GM12878 (cell line): ENCODE data around the gene HMOX1. TPM values are rescaled to one million over a fixed set of nuclear protein-coding genes. Genes with fewer than 3 reads are reported as not detected.

ENCODE experiments used
- ATAC-seq: fragments of 200-7000 bp; cut with Tn5 transposase; 3 replicates; pipeline ENCODE4 v1.9.1; 2020; ENCODE audit warnings: mild to moderate bottlenecking, moderate library complexity
- BruUV-seq: library from RNA; stranded (reverse); fragments of 400-500 nt; replicated peaks from 2 replicates; lab custom pipeline; 2021; lab: Mats Ljungman, UMichigan
- CTCF ChIA-PET: fragments of 300-600 bp; sonication (Branson Sonifier 250); formaldehyde crosslinking; extraction: SDS; loops from one replicate; lab custom pipeline; 2021; ENCODE audit warnings: inconsistent platforms; lab: Yijun Ruan, JAX
- POLR2A ChIA-PET: fragments of 350-600 bp; formaldehyde crosslinking; extraction: SDS; loops from one replicate; lab custom pipeline; 2021; ENCODE audit warnings: inconsistent platforms; lab: Charles Lee
- RAD21 ChIA-PET: fragments of 300-600 bp; sonication (Branson Sonifier 250); formaldehyde crosslinking; loops from one replicate; lab custom pipeline; 2023; ENCODE audit warnings: antibody characterized with exemption; ENCODE audit not compliant: unreplicated experiment; lab: Charles Lee
- SMC1A ChIA-PET: fragments of 300-600 bp; sonication (Branson Sonifier 250); formaldehyde crosslinking; loops from one replicate; lab custom pipeline; 2023; ENCODE audit not compliant: unreplicated experiment, uncharacterized antibody; lab: Charles Lee
- DNase-seq: peaks from one replicate; pipeline ENCODE4 v3.0.0-alpha.2; 2011; ENCODE audit warnings: low read depth, low spot score
- FAIRE-seq: peaks from 3 replicates; lab custom pipeline; 2011; peaks lifted over from hg19 to GRCh38; lab: Jason Lieb, UNC
- H2AFZ ChIP-seq: 2 replicates; pipeline ENCODE4 v1.6.0; 2011; ENCODE audit warnings: low read depth, low read length, control low read depth; ENCODE audit not compliant: control insufficient read depth
- H3K27ac ChIP-seq: 2 replicates; pipeline ENCODE4 v1.5.1; 2011; ENCODE audit warnings: control low read depth; ENCODE audit not compliant: control insufficient read depth, insufficient read depth
- H3K27me3 ChIP-seq, 2 experiments: replicated peaks in 1 of 2; 2 replicates each; pipeline versions ENCODE4 v1.6.0 to v1.6.1; 2011; ENCODE audit warnings: low read length in 1 of 2; ENCODE audit not compliant: control insufficient read depth in 2 of 2, insufficient read depth in 2 of 2
- H3K36me3 ChIP-seq, 2 experiments: 2 replicates each; pipeline ENCODE4 v1.5.1; 2011; ENCODE audit warnings: low read length in 1 of 2; ENCODE audit not compliant: control insufficient read depth in 2 of 2, insufficient read depth in 2 of 2
- H3K4me1 ChIP-seq: 2 replicates; pipeline ENCODE4 v1.6.1; 2011; ENCODE audit warnings: mild to moderate bottlenecking, low read length, moderate library complexity, mixed read lengths; ENCODE audit not compliant: control insufficient read depth, insufficient read depth
- H3K4me2 ChIP-seq: 2 replicates; pipeline ENCODE4 v1.6.0; 2011; ENCODE audit warnings: control low read depth; ENCODE audit not compliant: control insufficient read depth, insufficient read depth
- H3K4me3 ChIP-seq: fragments of 200-600 bp; sonication (generic); 2 replicates; pipeline ENCODE4 v1.5.1; 2016
- H3K79me2 ChIP-seq: 2 replicates; pipeline ENCODE4 v1.6.0; 2011; ENCODE audit warnings: low read length; ENCODE audit not compliant: control insufficient read depth, insufficient read depth
- H3K9ac ChIP-seq: 2 replicates; pipeline ENCODE4 v1.8.0; 2011; ENCODE audit warnings: low read length, control low read depth, mixed read lengths; ENCODE audit not compliant: control insufficient read depth, insufficient read depth
- H3K9me3 ChIP-seq: replicated peaks from 3 replicates; pipeline ENCODE4 v1.5.1; 2011; ENCODE audit warnings: mild to moderate bottlenecking, low read length; ENCODE audit not compliant: control insufficient read depth, insufficient read depth
- H4K20me1 ChIP-seq: 2 replicates; pipeline ENCODE4 v1.6.0; 2011; ENCODE audit not compliant: control insufficient read depth, insufficient read depth
- EED ChIP-seq: sonication (generic); IDR thresholded peaks from 2 replicates; pipeline ENCODE4 v1.6.1; 2016; ENCODE audit warnings: antibody characterized with exemption, low read depth
- EP300 ChIP-seq, 2 experiments: fragments of 150-350 bp in 1 of 2; IDR thresholded peaks; 2 replicates each; pipeline ENCODE4 v1.6.1; 2011 to 2012; ENCODE audit warnings: low read depth in 2 of 2, low read length in 2 of 2, borderline replicate concordance in 1 of 2, improper control_type of control experiment in 1 of 2, inconsistent platforms in 1 of 2; ENCODE audit not compliant: control insufficient read depth in 1 of 2
- MEF2B ChIP-seq: fragments of 450-650 bp; IDR thresholded peaks from 2 replicates; pipeline ENCODE4 v1.6.1; 2018; ENCODE audit warnings: mild to moderate bottlenecking, moderate library complexity; ENCODE audit not compliant: partially characterized antibody, poor library complexity, severe bottlenecking
- MTA2 ChIP-seq: fragments of 450-650 bp; IDR thresholded peaks from 2 replicates; pipeline ENCODE4 v1.6.1; 2016; ENCODE audit warnings: low read depth, mild to moderate bottlenecking, moderate library complexity
- NR2C2 ChIP-seq: IDR thresholded peaks from 2 replicates; pipeline ENCODE4 v1.6.1; 2011; ENCODE audit warnings: borderline replicate concordance, low read depth; ENCODE audit not compliant: control insufficient read depth, insufficient read length
- POU2F2 ChIP-seq: IDR thresholded peaks from 3 replicates; pipeline ENCODE4 v1.6.1; 2011; ENCODE audit warnings: low read depth, mild to moderate bottlenecking, low read length, borderline replicate concordance
- SIN3A ChIP-seq: IDR thresholded peaks from 2 replicates; pipeline ENCODE4 v1.6.1; 2012; ENCODE audit warnings: low read depth, low read length, improper control_type of control experiment
- SREBF2 ChIP-seq: IDR thresholded peaks from 2 replicates; pipeline ENCODE4 v1.6.1; 2012; ENCODE audit warnings: mild to moderate bottlenecking, low read length
- SUPT20H ChIP-seq: IDR thresholded peaks from 2 replicates; pipeline ENCODE4 v1.6.1; 2011; ENCODE audit warnings: low read depth, mild to moderate bottlenecking, low read length, moderate library complexity, borderline replicate concordance; ENCODE audit not compliant: control insufficient read depth
- WGBS: methylation state at CpG from one replicate; pipeline ENCODE4 v1.1.6; 2016; ENCODE audit warnings: low lambda C conversion rate; ENCODE audit not compliant: insufficient replicate concordance, insufficient coverage; ENCODE audit errors: missing lambda C conversion rate; 5-methylcytosine and 5-hydroxymethylcytosine counted together
- in situ Hi-C: fragments of 300-500 bp; cut with MboI; formaldehyde crosslinking; loops from 9 replicates; pipeline ENCODE4 v1.14.3; 2018; ENCODE audit warnings: mixed read lengths
- intact Hi-C: fragments of 100-400 bp; cut with micrococcal nuclease; formaldehyde crosslinking; loops from one replicate; pipeline ENCODE4 v1.14.2; 2022; ENCODE audit not compliant: unreplicated experiment
- polyA plus RNA-seq, 11 experiments: library from polyadenylated mRNA; depleted of rRNA in 4 of 11; unstranded in 6 of 11; stranded (reverse) in 5 of 11; fragments of >200 nt; fragmentation: Nextera tagmentation in 4 of 11; fragmentation: Illumina TruSeq in 1 of 11; extraction: Ambion mirVana in 4 of 11; extraction: Trizol in 1 of 11; gene quantifications; 1 replicate in 1 of 11; 2 replicates in 10 of 11; pipeline versions ENCODE4 v1.2.1 to v1.2.3, GENCODE V29; 2011 to 2016; ENCODE audit warnings: inconsistent platforms in 2 of 11, missing spikeins in 2 of 11, low read depth in 1 of 11
- total RNA-seq, 4 experiments: library from RNA; depleted of rRNA in 3 of 4; stranded (reverse); fragments of >200 nt in 3 of 4; fragmentation: Illumina TruSeq in 1 of 4; extraction: Trizol in 1 of 4; gene quantifications; 2 replicates each; pipeline versions ENCODE4 v1.2.1 to v1.2.3, GENCODE V29; 2013 to 2021
- TF ChIP-seq, protein P1 (sequence below): IDR thresholded peaks from 2 replicates; pipeline ENCODE4 v1.6.1; 2012; ENCODE audit warnings: low read depth, low read length, improper control_type of control experiment
- TF ChIP-seq, protein P2 (sequence below): fragments of 450-650 bp; IDR thresholded peaks from 2 replicates; pipeline ENCODE4 v1.6.1; 2017; ENCODE audit warnings: mild to moderate bottlenecking
- TF ChIP-seq, protein P3 (sequence below): IDR thresholded peaks from 2 replicates; pipeline ENCODE4 v1.6.1; 2011; ENCODE audit warnings: mild to moderate bottlenecking, low read depth, low read length, moderate library complexity; ENCODE audit not compliant: insufficient replicate concordance
- TF ChIP-seq, protein P4 (sequence below): IDR thresholded peaks from 2 replicates; pipeline ENCODE4 v1.6.1; 2011; ENCODE audit warnings: borderline replicate concordance, low read depth, mild to moderate bottlenecking, moderate library complexity, low read length; ENCODE audit not compliant: insufficient read depth, poor library complexity, severe bottlenecking
- TF ChIP-seq, protein P5 (sequence below): fragments of 450-650 bp; IDR thresholded peaks from 2 replicates; pipeline ENCODE4 v1.6.1; 2016; ENCODE audit warnings: mild to moderate bottlenecking

Gene HMOX1
- total and polyA plus RNA-seq, 10 of the 15 experiments (the other 5 are each of a cell fraction or from before 2014, with no cell fraction given) = 1.5 to 36.7 (median 18.8) TPM

DNA sequence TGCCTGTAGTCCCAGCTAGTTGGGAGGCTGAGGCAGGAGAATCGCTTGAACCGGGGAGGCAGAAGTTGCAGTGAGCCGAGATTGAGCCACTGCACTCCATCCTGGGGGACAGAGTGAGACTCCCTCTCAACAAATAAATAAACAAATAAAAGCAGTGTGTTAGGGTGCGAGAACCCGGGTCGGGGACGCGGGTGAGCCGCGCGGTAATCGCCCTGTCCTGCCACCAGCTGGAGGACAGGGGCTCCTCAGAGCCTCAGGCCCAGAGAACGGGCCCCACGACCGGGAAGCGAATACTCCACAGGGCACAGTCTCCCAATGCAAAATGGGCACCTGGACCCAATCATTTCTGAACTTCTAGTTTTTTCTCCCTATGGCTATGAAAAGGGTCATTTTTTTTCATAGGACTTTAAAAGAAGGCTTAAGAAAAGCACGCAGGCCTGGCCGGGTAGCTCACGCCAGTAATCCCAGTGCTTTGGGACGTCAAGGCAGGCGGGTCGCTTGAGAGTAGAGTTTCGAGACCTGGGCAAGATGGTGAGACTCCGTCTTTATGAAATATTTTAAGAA is 18.3 kb downstream of the HMOX1 start:
- POLR2A ChIA-PET = interaction anchor here (0.6 to 4.8 kb wide), 3 partner anchors 11 to 48 kb away, joined by 3 to 46 read pairs (median 3); no protein-coding TSS in a partner anchor
- ATAC-seq = peak; percentile 34
- TF ChIP-seq, protein P1, sequence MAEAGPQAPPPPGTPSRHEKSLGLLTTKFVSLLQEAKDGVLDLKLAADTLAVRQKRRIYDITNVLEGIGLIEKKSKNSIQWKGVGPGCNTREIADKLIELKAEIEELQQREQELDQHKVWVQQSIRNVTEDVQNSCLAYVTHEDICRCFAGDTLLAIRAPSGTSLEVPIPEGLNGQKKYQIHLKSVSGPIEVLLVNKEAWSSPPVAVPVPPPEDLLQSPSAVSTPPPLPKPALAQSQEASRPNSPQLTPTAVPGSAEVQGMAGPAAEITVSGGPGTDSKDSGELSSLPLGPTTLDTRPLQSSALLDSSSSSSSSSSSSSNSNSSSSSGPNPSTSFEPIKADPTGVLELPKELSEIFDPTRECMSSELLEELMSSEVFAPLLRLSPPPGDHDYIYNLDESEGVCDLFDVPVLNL = no peak
- TF ChIP-seq, protein P2, sequence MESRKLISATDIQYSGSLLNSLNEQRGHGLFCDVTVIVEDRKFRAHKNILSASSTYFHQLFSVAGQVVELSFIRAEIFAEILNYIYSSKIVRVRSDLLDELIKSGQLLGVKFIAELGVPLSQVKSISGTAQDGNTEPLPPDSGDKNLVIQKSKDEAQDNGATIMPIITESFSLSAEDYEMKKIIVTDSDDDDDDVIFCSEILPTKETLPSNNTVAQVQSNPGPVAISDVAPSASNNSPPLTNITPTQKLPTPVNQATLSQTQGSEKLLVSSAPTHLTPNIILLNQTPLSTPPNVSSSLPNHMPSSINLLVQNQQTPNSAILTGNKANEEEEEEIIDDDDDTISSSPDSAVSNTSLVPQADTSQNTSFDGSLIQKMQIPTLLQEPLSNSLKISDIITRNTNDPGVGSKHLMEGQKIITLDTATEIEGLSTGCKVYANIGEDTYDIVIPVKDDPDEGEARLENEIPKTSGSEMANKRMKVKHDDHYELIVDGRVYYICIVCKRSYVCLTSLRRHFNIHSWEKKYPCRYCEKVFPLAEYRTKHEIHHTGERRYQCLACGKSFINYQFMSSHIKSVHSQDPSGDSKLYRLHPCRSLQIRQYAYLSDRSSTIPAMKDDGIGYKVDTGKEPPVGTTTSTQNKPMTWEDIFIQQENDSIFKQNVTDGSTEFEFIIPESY = 0 out of 2 replicates have a peak, but pooled peaks have one; percentile 50
- TF ChIP-seq, protein P3, sequence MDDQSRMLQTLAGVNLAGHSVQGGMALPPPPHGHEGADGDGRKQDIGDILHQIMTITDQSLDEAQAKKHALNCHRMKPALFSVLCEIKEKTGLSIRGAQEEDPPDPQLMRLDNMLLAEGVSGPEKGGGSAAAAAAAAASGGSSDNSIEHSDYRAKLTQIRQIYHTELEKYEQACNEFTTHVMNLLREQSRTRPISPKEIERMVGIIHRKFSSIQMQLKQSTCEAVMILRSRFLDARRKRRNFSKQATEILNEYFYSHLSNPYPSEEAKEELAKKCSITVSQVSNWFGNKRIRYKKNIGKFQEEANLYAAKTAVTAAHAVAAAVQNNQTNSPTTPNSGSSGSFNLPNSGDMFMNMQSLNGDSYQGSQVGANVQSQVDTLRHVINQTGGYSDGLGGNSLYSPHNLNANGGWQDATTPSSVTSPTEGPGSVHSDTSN = no peak
- no peak for TF ChIP-seq EED
- TF ChIP-seq SREBF2 = no peak
- no peak for TF ChIP-seq SIN3A
- no peak for TF ChIP-seq SUPT20H
- TF ChIP-seq, protein P4, sequence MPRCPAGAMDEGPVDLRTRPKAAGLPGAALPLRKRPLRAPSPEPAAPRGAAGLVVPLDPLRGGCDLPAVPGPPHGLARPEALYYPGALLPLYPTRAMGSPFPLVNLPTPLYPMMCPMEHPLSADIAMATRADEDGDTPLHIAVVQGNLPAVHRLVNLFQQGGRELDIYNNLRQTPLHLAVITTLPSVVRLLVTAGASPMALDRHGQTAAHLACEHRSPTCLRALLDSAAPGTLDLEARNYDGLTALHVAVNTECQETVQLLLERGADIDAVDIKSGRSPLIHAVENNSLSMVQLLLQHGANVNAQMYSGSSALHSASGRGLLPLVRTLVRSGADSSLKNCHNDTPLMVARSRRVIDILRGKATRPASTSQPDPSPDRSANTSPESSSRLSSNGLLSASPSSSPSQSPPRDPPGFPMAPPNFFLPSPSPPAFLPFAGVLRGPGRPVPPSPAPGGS = no peak
- TF ChIP-seq, protein P5, sequence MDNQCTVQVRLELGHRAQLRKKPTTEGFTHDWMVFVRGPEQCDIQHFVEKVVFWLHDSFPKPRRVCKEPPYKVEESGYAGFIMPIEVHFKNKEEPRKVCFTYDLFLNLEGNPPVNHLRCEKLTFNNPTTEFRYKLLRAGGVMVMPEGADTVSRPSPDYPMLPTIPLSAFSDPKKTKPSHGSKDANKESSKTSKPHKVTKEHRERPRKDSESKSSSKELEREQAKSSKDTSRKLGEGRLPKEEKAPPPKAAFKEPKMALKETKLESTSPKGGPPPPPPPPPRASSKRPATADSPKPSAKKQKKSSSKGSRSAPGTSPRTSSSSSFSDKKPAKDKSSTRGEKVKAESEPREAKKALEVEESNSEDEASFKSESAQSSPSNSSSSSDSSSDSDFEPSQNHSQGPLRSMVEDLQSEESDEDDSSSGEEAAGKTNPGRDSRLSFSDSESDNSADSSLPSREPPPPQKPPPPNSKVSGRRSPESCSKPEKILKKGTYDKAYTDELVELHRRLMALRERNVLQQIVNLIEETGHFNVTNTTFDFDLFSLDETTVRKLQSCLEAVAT = peak; percentile 98
- no peak for TF ChIP-seq POU2F2
- no peak for TF ChIP-seq MTA2
- TF ChIP-seq EP300 (IDR thresholded peaks at IDR 0.05; ENCODE audit: borderline replicate concordance in 1 of 2, control insufficient read depth in 1 of 2, low read depth in 2 of 2, low read length in 2 of 2) = no peak
- TF ChIP-seq NR2C2 = no peak
- TF ChIP-seq MEF2B = no peak

More for the DNA sequence above, 18.3 kb downstream of the HMOX1 start:
- ChIA-PET SMC1A (interaction anchor here (0.9 to 8.6 kb wide), 6 partner anchors 8 to 48 kb away, joined by 3 to 79 read pairs (median 11); partner anchors contain the start of gene HMOX1), CTCF (interaction anchor here (1.0 to 4.1 kb wide), 6 partner anchors 11 to 48 kb away, joined by 3 to 26 read pairs (median 4); no protein-coding TSS in a partner anchor), RAD21 (interaction anchor here (4.8 kb wide), 1 partner anchor 11 kb away, joined by 29 read pairs; no protein-coding TSS in a partner anchor)
- intact Hi-C loops = no loop called here
- peaks cover 32% of the 10 kb centered on the region for H3K4me1 ChIP-seq
- H3K9me3 ChIP-seq = no peaks in the 10 kb centered on the region
- TSS peak; percentile 98 for BruUV-seq
- no peaks in the 10 kb centered on the region for H3K27me3 ChIP-seq
- DNase-seq = no peak
- peak overlapping the region; percentile 54 for H2AFZ ChIP-seq
- H3K27ac ChIP-seq = peak overlapping the region; percentile 90
- peaks cover 38% of the 10 kb centered on the region for H3K79me2 ChIP-seq
- FAIRE-seq = no peak
- peak overlapping the region; percentile 72 for H3K4me2 ChIP-seq
- in situ Hi-C loops = loop anchor here (25.0 kb wide), 1 partner anchor 1813 kb away; the partner anchor contains the start of gene SSTR3
- H3K9ac ChIP-seq = peak overlapping the region; percentile 87
- H4K20me1 ChIP-seq = no peaks in the 10 kb centered on the region
- peak overlapping the region; percentile 71 for H3K4me3 ChIP-seq
- 37% methylated on average over 24 of the region's 24 CpGs for WGBS
- H3K36me3 ChIP-seq = peaks cover 5 to 9% of the 10 kb centered on the region in 2 experiments; a peak in 3 of 4 replicates
